IPS-NIHi7 (cell line): ENCODE data around the gene ACYP2.
"Not testable (repeated sequence)": the region's sequence is repeated elsewhere in the genome, so short reads cannot be mapped to it uniquely, and the experiment has no call there.

ENCODE experiments used
- DNase-seq: peaks from one replicate; pipeline ENCODE4 v3.0.0; 2012; ENCODE audit warnings: mixed read lengths; ENCODE audit errors: extremely low spot score

ACYP2 gene

DNA sequence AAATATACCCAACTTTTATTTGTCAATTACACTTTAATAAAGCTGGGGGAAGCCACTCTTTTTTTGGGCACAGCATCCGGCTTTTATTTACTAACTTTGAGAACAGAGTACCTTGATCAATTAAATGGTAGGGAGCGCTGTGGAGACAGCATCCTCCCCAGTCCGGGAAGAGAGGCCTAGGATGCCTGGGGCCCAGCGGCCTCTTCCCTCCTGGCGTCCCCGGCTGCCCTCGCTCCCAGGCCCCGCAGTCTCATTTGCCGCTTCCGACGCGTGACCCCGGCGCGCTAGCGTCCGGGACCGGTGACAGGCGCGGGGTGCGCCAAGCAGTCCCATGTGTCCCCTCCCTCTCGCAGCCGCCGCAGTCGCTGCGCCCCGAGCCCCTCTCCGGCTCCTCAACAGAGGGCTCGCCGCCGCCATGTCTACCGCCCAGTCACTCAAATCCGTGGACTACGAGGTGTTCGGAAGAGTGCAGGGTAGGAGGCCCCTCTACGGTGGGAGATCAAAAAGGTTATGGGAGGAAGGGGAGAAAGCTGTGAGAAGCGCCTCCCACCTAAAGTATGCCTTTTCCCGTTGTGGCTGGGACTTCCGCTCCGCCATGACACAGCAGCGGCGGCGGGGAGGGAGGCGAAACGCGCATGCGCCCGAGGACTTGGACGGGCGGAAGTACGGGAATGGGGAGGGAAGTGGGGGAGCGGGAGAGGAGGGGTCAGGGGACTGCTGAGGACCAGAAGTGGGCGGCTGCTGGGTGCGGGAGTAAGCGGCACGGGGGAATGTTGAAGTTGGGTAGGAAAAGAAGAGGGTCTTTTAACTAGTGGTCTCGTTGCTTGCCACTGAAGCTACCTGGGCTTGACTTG is at the start of gene ACYP2:
ACYP2 (plus strand) TSS at position 332 of the 854 bp plus-strand sequence.
- peak; percentile 96 for DNase-seq

DNA sequence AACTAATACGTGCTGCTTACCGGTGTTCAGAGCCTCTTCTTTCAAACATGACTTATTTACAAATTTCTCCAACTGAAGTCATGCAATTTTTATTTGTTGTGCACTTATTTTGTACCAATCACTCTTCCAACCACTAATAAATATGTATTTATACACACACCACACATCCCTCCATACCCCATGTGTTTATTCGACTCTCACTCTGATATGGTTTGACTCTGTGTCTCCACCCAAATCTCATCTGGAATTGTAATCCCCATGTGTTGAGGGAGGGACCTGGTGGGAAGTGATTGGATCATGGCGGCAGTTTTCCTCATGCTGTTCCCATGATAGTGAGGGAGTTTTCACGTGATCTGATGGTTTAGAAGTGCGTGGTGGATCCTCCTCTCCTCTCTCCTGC is 49.5 kb upstream of the ACYP2 start:
- DNase-seq: no peak

DNA sequence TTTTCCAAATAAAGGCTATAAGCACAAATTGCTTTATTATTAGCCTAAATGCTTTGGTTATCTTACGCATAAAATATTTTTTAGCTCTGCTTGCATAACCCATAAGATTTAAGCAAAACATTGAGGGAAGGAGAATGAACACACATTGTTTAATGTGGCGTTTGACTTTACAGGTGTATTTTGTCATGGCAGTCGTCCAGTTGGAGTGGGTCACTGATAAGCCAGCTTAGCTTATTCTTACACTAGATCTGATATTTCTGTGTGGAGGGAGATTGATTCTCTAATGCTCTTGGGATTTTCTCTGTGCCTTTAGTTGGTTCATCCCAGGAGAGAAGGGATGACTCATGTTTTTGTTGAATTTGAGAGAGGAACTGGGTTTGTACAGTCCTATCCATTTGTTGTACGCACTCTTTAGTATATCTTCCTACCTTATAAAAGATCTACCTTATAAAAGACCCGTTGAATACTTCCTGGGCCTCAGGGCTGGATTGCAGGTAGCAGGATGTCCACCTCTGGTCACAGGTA is 47.5 kb upstream of the ACYP2 start:
- no peak for DNase-seq

DNA sequence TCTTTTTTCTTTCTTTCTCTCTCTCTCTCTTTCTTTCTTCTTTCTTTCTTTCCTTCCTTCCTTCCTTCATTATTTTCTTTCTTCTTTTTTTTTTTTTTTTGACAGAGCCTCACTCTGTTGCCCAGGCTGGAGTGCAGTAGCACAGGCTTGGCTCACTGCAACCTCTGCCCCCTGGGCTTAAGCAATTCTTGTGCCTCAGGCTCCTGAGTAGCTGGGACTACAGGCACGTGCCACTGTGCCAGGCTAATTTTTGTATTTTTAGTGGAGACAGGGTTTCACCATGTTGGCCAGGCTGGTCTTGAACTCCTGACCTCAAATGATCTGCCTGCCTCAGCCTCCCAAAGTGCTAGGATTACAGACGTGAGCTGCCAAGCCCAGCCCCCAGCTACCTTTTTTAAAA is 42.9 kb upstream of the ACYP2 start:
- not testable (repeated sequence) for DNase-seq

DNA sequence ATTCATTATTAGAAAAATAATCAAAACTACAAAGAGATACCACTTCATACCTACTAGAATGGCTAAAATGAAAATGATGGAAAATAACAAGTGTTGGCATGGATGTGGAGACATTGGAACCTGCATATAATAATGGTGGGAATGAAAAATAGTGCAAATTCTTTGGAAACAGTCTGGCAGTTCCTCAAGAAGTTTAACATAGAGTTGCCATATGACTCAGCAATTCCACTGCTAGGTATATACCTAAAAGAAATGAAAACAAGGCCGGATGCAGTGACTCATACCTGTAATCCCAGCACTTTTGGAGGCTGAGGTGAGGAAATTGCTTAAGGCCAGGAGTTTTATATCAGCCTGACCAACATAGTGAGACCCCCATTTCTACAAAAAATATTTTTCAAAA is 41.6 kb upstream of the ACYP2 start:
- DNase-seq: no peak

DNA sequence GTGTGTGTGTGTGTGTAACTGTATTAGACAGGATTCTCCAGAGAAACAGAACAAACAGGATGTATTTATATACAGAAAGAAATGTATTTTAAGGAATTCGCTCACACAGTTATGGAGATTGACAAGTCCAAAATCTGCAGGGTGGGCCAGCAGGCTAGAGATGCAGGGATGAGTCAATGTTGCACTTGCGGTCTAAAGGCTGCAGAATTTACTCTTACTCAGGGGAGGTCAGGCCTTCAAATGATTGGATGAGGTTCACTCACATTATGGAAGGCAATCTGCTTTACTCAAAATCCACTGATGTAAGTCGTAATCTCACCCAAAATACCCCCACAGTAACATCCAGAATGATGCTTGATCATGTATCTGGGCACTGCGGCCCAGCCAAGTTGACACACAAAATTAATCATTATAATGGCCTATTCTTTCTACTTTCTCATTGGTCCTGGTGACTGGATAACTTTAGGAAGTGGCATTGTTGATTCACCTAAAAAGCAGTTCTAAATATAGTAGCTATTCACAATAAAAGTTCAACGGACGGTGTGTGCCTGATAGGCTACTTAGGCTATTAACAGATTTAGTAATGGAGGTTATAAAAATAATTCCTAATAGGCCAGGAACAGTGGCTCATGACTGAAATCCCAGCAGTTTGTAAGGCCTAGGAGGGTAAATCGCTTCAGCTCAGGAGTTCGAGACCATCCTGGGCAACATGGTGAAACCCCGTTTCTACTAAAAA is 40.6 kb upstream of the ACYP2 start:
- DNase-seq: no peak

DNA sequence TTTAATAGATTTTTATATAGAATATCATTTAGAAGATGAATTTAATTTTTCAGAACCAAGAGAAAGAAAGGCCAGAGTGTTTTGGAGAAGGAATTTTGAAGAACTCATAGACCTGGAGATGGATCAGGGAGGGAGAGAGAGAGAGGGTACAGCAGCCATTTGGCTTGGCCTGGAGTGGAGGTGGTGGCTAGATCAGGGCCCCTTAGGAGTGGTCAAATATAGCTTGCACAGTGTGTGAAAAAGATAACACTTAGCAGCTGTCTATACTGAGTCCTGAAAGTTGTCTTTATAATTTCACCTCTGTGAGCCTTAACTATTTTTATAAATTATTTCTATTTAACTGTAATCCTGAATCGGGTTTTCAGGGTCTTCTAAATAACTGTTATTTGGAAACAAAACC is 38.8 kb upstream of the ACYP2 start:
- DNase-seq: no peak

DNA sequence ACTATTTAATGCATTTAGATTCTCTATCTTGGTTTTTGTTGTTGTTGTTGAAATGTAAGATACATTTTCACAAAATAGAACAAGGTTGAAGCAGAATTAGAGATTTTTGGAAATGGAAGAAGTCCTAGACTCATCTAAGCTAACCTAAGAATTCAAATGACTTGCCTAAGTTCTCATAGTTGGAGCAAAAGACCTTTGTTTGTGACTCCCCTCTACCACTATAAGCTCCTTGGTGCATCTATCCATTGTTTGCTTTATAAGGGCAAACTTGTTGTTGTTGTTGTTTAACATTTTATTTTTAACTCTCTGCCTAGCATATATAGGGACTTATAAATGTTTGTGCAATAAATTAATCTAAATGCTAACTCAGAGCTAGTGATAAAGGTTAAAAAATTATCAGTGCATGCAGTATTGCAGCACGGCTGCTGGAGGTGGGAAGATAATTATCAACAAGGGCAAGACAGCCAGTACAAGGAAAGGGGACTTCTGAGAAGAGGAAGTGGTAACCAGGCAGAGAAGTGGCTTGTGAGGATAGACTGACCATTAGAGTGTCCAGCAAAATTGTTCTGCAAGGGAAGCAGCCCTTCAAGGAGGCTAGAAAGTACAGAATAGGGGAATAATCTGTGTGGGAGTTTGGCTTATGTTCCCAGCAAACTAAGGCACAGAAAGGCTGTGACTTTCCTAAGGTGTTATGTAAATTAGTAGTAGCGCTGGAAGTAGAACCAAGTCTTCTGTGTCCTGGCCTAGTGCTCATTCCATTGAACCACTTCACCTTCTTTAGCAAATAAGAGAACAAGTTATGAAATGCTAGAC is 38.1 kb upstream of the ACYP2 start:
- DNase-seq: no peak

DNA sequence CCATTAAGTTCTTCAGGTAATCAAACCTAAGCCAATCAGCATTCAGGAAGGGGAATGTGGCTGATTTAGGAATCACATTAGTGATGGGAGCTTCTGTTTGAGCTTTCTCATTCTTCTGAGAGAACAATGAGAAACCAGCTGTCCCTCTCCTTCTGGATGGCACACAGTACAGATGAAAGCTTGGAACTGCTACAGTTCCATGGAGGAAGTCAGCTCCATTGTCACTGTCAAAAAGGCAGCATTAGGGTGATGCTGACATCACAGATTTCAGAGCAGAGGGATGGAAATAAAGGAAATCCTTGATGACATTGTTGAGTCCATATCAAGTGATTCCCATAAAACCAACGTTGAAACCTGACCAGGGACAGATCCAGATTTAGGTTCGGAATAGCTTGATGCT is 36.1 kb upstream of the ACYP2 start:
- DNase-seq: no peak

DNA sequence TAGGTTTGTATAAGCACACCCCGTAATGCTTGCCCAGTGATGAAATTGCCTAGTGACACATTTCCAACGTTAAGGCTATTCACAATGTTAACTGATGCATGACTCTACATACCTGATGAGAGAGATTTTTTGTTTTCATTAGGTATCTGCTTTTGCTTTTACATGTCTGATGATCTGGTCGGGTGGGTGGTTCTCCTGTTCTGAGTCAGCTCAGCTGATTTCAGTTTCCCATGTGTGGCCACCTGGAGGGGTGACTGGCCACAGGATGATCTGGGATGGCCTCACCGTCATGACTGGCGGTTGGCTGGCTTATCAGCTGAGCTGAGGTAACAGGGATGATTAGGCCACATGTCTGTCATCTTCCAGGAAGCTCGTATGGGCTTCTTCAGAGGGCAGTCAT is 33.8 kb upstream of the ACYP2 start:
- DNase-seq: no peak

DNA sequence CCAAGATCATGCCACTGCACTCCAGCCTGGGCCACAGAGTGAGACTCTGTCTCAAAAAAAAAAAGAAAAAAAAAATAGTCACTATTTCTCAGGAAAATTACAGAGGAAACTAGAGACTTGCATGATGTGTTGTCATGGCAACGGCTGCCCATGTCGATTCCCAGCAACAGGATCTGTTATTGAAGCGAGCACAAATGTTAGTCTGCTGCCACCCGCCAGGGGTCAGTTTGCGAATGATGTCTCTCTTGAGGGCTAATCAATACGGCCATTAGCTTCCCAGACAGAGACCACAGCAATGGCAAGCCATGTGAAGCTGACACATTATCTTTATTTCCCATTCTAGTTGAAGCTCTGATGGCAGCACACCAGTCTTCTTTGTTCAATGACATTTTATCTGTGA is 32.4 kb upstream of the ACYP2 start:
- no peak for DNase-seq

DNA sequence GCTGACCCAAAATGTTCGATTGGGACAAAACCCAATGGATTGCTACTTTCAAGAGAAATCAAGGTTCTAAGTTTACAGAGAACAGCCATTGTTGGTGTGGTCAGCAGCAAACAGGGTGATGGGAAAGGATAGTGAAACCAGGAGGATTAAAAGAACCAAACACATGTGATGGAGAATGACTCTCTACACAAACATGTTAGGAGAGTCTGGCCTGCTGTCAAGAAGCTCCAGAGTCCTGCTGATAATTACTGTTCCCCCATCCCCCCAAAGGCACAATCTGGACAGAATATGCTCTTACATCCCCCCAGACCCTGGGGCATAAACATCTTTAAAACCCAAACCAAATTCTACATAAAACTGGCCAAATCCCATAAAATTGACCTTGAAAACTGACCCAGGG is 32.0 kb upstream of the ACYP2 start:
- no peak for DNase-seq

DNA sequence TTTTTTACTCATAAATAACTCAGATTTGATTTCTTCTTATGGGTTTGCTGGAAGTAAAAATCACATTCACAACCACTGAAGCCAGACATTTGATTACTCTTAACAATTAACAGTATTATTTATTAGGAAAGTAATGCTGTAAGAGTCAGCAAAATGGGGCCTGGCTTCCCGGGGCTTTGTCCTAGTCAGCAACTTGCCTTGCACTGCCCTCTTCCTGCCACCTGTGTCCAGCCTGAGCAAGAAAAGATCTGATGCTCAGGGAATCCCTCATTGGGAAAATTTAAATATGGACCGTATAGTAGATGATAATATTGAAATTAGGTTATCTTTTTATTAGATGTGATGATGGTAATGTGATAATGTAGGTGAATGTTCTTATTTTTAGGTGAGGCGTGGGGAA is 30.8 kb upstream of the ACYP2 start:
- no peak for DNase-seq

DNA sequence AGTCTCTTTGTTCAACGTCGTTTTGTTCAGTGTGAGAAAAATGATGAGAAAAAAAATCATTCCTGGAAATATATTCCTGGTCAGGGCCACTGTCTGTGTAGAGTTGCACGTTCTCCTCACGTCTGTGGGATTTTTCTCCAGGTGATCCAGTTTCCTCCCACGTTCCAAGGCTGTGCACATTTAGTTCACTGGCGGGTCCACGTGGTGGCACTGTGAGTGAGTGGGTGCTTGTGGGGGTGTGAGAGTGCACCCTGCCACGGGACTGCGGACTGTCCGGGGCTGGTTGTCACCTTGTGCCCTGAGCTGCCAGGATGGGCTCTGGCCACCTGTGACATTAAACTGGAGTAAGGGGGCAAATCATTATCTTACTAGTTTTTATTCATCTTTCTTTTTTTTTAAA is 30.3 kb upstream of the ACYP2 start:
- no peak for DNase-seq

DNA sequence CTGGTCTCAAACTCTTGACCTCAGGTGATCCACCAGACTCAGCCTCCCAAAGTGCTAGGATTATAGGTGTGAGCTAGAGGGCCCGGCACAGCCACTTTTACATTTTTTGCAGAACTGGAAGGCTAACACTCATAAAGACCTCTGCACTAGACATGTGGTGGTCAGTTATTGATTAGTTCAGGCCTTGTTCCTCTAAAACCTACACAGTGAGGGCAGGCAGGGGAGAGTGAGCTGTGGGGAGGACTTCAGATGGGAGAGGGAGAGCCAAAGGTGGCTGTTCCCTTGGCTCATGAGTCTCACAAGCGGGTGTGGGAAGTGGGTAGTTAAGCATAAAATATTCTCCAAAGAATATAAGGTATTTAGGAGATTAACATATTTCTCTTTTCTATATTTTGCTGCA is 29.3 kb upstream of the ACYP2 start:
- no peak for DNase-seq

DNA sequence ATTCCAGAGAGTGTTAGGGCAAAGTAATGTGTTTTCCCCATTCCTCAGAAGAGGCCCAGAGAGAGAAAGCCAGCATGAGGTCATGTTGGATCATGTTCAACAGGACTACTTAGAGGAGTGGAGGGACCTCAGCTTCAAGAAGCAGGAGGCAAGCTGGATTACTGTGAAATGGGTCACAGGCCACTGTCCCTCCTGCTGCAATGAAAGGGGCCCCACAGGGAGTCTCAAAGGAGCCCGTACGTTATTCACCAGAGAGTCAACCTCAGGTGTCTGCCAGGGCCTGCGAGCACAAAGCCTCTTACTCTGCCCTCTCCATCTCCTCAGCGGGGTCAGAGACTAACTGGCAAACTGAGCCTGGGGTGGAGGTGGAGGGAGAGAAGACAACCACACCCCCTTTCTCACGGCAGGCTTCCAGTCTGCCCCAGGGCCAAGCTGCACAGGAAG is 27.2 kb upstream of the ACYP2 start:
- DNase-seq: no peak

DNA sequence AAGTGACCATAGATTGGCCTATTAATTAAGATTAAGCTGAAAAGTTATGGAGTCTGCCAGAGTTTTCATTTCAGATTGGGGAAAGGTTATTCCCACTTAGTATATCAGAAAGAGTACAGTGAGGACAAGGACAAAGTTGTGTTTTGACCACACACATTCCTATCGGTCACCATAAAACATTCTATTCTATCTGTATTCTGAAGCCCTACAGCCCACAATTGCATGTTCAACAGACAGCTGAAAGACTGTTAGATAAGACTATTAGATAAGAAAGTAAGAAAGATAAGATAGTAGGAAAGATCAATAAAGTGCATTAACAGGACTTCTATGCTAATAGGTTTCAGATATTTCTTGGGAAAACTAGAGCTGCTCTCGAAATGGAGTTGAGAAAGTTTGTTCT is 26.7 kb upstream of the ACYP2 start:
- DNase-seq: no peak

DNA sequence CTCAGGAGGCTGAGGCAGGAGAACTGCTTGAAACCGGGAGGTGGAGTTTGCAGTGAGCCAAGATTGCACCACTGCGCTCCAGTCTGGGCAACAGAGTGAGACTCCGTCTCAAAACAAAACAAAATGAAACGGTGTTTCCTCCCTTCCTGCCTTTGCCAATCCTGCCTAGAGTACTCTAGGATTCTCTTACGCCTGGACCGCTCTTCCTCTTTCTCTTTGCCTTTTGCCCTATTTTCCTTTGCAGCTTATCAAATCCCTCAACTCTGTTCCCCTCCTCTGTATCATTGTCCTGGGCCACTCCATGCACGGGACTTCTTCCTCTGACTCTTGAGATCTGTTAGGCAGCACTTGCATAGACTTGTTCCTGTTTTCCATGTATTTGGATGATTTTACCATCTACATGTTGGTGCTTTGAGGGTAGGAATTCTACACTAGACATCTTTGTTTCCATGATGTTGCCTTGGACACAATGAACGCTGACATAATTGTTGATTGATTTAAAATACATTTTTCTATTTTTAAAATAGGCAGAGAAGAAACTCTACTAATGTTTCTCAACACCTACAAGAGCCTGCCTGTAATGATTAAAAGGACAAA is 24.8 kb upstream of the ACYP2 start:
- DNase-seq: no peak

DNA sequence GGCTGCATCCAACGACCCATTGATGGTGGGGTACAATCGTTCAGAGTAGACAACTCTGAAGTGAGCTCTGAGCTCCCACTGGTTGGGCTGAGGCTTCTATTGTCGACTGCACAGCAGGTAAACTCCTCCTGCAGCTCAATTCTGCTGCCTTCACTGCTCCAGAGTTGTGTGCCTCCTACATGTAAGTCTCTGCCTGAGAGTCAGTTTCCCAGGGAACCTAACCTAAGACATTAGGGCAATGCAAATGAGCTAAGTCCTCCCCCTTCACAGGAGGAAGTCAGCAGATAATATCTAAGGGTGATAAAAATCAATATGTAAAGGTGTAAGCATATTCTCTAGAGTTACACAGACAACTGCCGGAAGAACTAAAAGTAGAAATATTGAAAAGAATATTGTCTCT is 22.5 kb upstream of the ACYP2 start:
- DNase-seq: peak; percentile 20

DNA sequence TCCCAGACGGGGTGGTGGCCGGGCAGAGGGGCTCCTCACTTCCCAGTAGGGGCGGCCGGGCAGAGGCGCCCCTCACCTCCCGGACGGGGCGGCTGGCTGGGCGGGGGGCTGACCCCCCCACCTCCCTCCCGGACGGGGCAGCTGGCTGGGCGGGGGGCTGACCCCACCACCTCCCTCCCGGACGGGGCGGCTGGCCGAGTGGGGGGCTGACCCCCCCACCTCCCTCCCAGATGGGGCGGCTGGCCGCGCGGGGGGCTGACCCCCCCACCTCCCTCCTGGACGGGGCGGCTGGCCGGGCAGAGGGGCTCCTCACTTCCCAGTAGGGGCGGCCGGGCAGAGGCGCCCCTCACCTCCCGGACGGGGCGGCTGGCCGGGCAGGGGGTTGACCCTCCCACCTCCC is 20.0 kb upstream of the ACYP2 start:
- not testable (repeated sequence) for DNase-seq

DNA sequence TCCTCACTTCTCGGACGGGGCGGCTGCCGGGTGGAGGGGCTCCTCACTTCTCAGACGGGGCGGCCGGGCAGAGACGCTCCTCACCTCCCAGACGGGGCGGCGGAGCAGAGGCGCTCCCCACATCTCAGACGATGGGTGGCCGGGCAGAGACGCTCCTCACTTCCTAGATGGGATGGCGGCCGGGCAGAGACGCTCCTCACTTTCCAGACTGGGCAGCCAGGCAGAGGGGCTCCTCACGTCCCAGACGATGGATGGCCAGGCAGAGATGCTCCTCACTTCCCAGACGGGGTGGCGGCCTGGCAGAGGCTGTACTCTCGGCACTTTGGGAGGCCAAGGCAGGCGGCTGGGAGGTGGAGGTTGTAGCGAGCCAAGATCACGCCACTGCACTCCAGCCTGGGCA is 19.3 kb upstream of the ACYP2 start:
- not testable (repeated sequence) for DNase-seq

DNA sequence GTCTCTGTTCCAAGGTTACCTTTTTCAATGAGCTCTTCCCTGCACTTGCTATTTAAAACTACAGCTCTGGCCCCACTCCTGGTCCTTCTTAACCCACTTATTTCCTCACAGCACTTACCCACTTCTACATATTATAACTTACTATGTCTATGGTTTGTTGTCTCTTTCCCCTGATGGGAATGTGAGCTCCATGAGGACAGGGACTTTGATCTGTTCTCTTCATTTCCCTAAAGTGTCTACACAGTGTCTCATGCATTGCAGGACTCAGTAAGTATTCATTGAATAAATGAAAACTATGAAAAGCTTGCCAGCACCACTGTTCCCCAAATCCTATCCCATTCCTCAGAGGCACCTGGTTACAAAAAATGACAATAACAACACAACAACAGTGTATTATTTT is 18.3 kb upstream of the ACYP2 start:
- DNase-seq: no peak
